Stomach (tissue), 9 donors: ENCODE results near the gene PTPN2. TPM values are rescaled to one million over a fixed set of nuclear protein-coding genes. Genes with fewer than 3 reads are reported as not detected.

Experiments
- DNase-seq, 2 donors: peaks; one replicate each; pipeline versions ENCODE4 v3.0.0 to v3.0.0-alpha.2; 2013 to 2019
- H3K27ac ChIP-seq, 5 donors: fragments of 200-600 bp in 4 of 5; sonication (generic) in 4 of 5; one replicate each; pipeline ENCODE4 v1.5.1; 2013 to 2019; ENCODE audit warnings: mild to moderate bottlenecking in 1 of 5, moderate library complexity in 1 of 5
- H3K27me3 ChIP-seq, 3 donors: fragments of 200-600 bp; sonication (generic); one replicate each; pipeline ENCODE4 v1.5.1; 2017 to 2019; ENCODE audit warnings: mixed run types in 1 of 3
- H3K36me3 ChIP-seq, 4 donors: fragments of 200-600 bp; sonication (generic); 1 replicate in 3 of 4; 2 replicates in 1 of 4; pipeline ENCODE4 v1.5.1; 2016 to 2019
- H3K4me1 ChIP-seq, 4 donors: fragments of 200-600 bp; sonication (generic); one replicate each; pipeline ENCODE4 v1.5.1; 2016 to 2019
- H3K4me3 ChIP-seq, 4 donors: fragments of 200-600 bp; sonication (generic) in 3 of 4; one replicate each; pipeline ENCODE4 v1.5.1; 2016 to 2019; ENCODE audit warnings: mild to moderate bottlenecking in 1 of 4
- H3K9me3 ChIP-seq, 4 donors: fragments of 200-600 bp; sonication (generic); one replicate each; pipeline ENCODE4 v1.5.1; 2016 to 2019
- CTCF ChIP-seq, 7 experiments: fragments of 450-650 bp in 4 of 7; fragments of 200-600 bp in 3 of 7; sonication (generic) in 3 of 7; IDR thresholded peaks; one replicate each; pipeline ENCODE4 v1.5.1; 2016 to 2019; ENCODE audit warnings: antibody characterized with exemption in 7 of 7, control low read depth in 2 of 7, mild to moderate bottlenecking in 1 of 7
- EP300 ChIP-seq: sonication (generic); formaldehyde crosslinking; IDR thresholded peaks from one replicate; pipeline ENCODE4 v1.6.1; 2017; ENCODE audit warnings: antibody characterized with exemption
- POLR2A ChIP-seq, 4 donors: fragments of 450-650 bp; IDR thresholded peaks; one replicate each; pipeline ENCODE4 v1.6.1; 2016; ENCODE audit warnings: antibody characterized with exemption in 4 of 4, control low read depth in 2 of 4, mild to moderate bottlenecking in 1 of 4, moderate library complexity in 1 of 4
- POLR2AphosphoS5 ChIP-seq, 3 donors: sonication (generic); formaldehyde crosslinking; IDR thresholded peaks; one replicate each; pipeline ENCODE4 v1.6.1; 2016; ENCODE audit warnings: antibody characterized with exemption in 3 of 3
- WGBS, 5 donors: extraction: QIAGEN DNeasy Blood & Tissue Kit in 3 of 5; methylation state at CpG; one replicate each; pipeline versions ENCODE4 v1.1.5 to v1.1.7; 2013 to 2018; 5-methylcytosine and 5-hydroxymethylcytosine counted together
- intact Hi-C: fragments of 100-400 bp; cut with DNase I; formaldehyde crosslinking; loops from one replicate; pipeline ENCODE4 v1.15.1; 2023; ENCODE audit warnings: low total_unique reads
- polyA plus RNA-seq, 3 donors: library from polyadenylated mRNA; stranded (reverse); fragments of 200-250 nt; gene quantifications; one replicate each; pipeline ENCODE4 v1.2.3, GENCODE V29; 2013
- total RNA-seq, 5 donors: library from RNA; depleted of rRNA; stranded (reverse); fragments of >200 nt; gene quantifications; one replicate each; pipeline versions ENCODE4 v1.1.0 to v1.2.3, GENCODE V29; 2014 to 2016
- donor health status: healthy with polysubstance abuse.
- donor health status: Bipolar disorder and iron deficiency.
- donor health status: healthy.

The PTPN2 gene
- total and polyA plus RNA-seq, 8 donors = 5.8 to 66.7 (median 30.3) TPM

- no peak for DNase-seq
- intact Hi-C loops = no loop called here
- Histone ChIP-seq H3K27me3 (no peaks in the 10 kb centered on the region), H3K27ac (no peak overlapping the region), H3K4me1 (no peaks in the 10 kb centered on the region), H3K9me3 (no peaks in the 10 kb centered on the region), H3K4me3 (no peak overlapping the region), H3K36me3 (no peaks in the 10 kb centered on the region)
- 82 to 87% (median 86%) methylated on average over 1 of the region's 1 CpG for WGBS, 5 donors
- no peak for TF ChIP-seq CTCF (IDR thresholded peaks at IDR 0.05)
- TF ChIP-seq POLR2A (IDR thresholded peaks at IDR 0.05) = no peak
- TF ChIP-seq POLR2AphosphoS5 (IDR thresholded peaks at IDR 0.05) = no peak
- no peak for TF ChIP-seq EP300
Observed at GRCh38 chr18:12922266-12922665, 38.2 kb upstream of the PTPN2 start.

- intact Hi-C loops = no loop called here
- TF ChIP-seq EP300 = no peak
- no peak for TF ChIP-seq CTCF (IDR thresholded peaks at IDR 0.05)
- TF ChIP-seq POLR2A (IDR thresholded peaks at IDR 0.05) = no peak
- no peak for TF ChIP-seq POLR2AphosphoS5 (IDR thresholded peaks at IDR 0.05)
- Histone ChIP-seq H3K36me3 (no peaks in the 10 kb centered on the region), H3K27me3 (no peaks in the 10 kb centered on the region), H3K4me1 (no peaks in the 10 kb centered on the region), H3K4me3 (no peak overlapping the region), H3K9me3 (no peaks in the 10 kb centered on the region), H3K27ac (no peak overlapping the region)
- 29 to 54% (median 44%) methylated on average over 7 of the region's 7 CpGs for WGBS, 5 donors
- peak in 1 of 2 donors; percentile 19 for DNase-seq
Observed at GRCh38 chr18:12921178-12921577, 37.1 kb upstream of the PTPN2 start.

- peak overlapping the region; percentile 41 to 51 (median 44) for H3K4me3 ChIP-seq
- DNase-seq = peak in 1 of 2 donors; percentile 54
- intact Hi-C loops = no loop called here
- H3K36me3 ChIP-seq = no peaks in the 10 kb centered on the region
- H3K9me3 ChIP-seq = peaks cover 0 to 12% (median 0%) of the 10 kb centered on the region in 4 donors
- peaks cover 9 to 16% (median 13%) of the 10 kb centered on the region in 4 donors for H3K4me1 ChIP-seq
- no peak overlapping the region for H3K27ac ChIP-seq
- TF ChIP-seq EP300 (no peak), CTCF (IDR thresholded peaks at IDR 0.05) (no peak), POLR2A (IDR thresholded peaks at IDR 0.05) (no peak), POLR2AphosphoS5 (IDR thresholded peaks at IDR 0.05) (no peak)
- WGBS, 5 donors = 42 to 90% (median 54%) methylated on average over 13 to 75 of the region's 75 CpGs
- H3K27me3 ChIP-seq = peaks cover 0 to 32% (median 18%) of the 10 kb centered on the region in 3 donors
Observed at GRCh38 chr18:12911929-12912703, 28.1 kb upstream of the PTPN2 start.

- Histone ChIP-seq H3K27me3 (peaks cover 0 to 40% (median 18%) of the 10 kb centered on the region in 3 donors), H3K9me3 (peaks cover 0 to 12% (median 0%) of the 10 kb centered on the region in 4 donors), H3K27ac (peak overlapping the region in 1 of 5 donors; percentile 31), H3K4me1 (peaks cover 9 to 16% (median 13%) of the 10 kb centered on the region in 4 donors), H3K4me3 (peak overlapping the region; percentile 41 to 51 (median 44)), H3K36me3 (no peaks in the 10 kb centered on the region)
- 12 to 22% (median 16%) methylated on average over 11 to 75 of the region's 75 CpGs for WGBS, 5 donors
- no peak for TF ChIP-seq POLR2A (IDR thresholded peaks at IDR 0.05)
- TF ChIP-seq POLR2AphosphoS5 (IDR thresholded peaks at IDR 0.05) = no peak
- no peak for TF ChIP-seq CTCF (IDR thresholded peaks at IDR 0.05)
- no peak for TF ChIP-seq EP300
- intact Hi-C loops = no loop called here
- peak in 1 of 2 donors; percentile 72 for DNase-seq
Observed at GRCh38 chr18:12911025-12911928, 27.2 kb upstream of the PTPN2 start.
